ENCODE measurements around the gene NDOR1.

NDOR1 gene

GRCh38 chr9:137167747-137168572, 37.5 kb upstream of the NDOR1 start:
- FAIRE-seq = no peak

- FAIRE-seq = no peak
Observed at GRCh38 chr9:137168573-137168903, 37.0 kb upstream of the NDOR1 start.

- FAIRE-seq = no peak
Observed at GRCh38 chr9:137168904-137169856, 36.3 kb upstream of the NDOR1 start.

- FAIRE-seq = no peak
Observed at GRCh38 chr9:137169896-137170358, 35.6 kb upstream of the NDOR1 start, which contains the start of gene LRRC26. Gene LRRC26, minus strand, starts transcription at chr9:137170051. Its CDS starts 108 bp downstream, at chr9:137169943.

GRCh38 chr9:137170486-137171148, 34.9 kb upstream of the NDOR1 start:
- no peak for FAIRE-seq

- FAIRE-seq = no peak
Observed at GRCh38 chr9:137171149-137171900, 34.2 kb upstream of the NDOR1 start.

- FAIRE-seq = no peak
Observed at GRCh38 chr9:137172901-137173795, 32.4 kb upstream of the NDOR1 start.

- no peak for FAIRE-seq
Observed at GRCh38 chr9:137173796-137174664, 31.5 kb upstream of the NDOR1 start.

- FAIRE-seq = no peak
Observed at GRCh38 chr9:137174722-137175293, 30.7 kb upstream of the NDOR1 start.

- no peak for FAIRE-seq
Observed at GRCh38 chr9:137175345-137175961, 30.0 kb upstream of the NDOR1 start.

- peak; percentile 94 for FAIRE-seq
Observed at GRCh38 chr9:137176302-137177182, 29.0 kb upstream of the NDOR1 start.

GRCh38 chr9:137178201-137178938, 27.1 kb upstream of the NDOR1 start:
- FAIRE-seq = no peak

- FAIRE-seq = no peak
Observed at GRCh38 chr9:137178939-137179630, 26.4 kb upstream of the NDOR1 start.

GRCh38 chr9:137179761-137180160, 25.7 kb upstream of the NDOR1 start:
- FAIRE-seq = no peak

- no peak for FAIRE-seq
Observed at GRCh38 chr9:137180491-137180890, 25.0 kb upstream of the NDOR1 start.

GRCh38 chr9:137181680-137182079, 23.8 kb upstream of the NDOR1 start:
- no peak for FAIRE-seq

GRCh38 chr9:137182836-137183235, 22.7 kb upstream of the NDOR1 start:
- FAIRE-seq = no peak

All from G401.6 (cell line).